Immature natural killer cell (primary cell): ENCODE measurements around the gene MGME1. TPM values are rescaled to one million over a fixed set of nuclear protein-coding genes. Genes with fewer than 3 reads are reported as not detected.

ENCODE experiments used
- DNase-seq, 3 donors: peaks; one replicate each; pipeline ENCODE4 v3.0.0; 2022; ENCODE audit warnings: mixed read lengths in 1 of 3
- H3K27ac Mint-ChIP-seq, 6 donors: one replicate each; pipeline ENCODE4 v1.8.0; 2020; ENCODE audit warnings: mixed read lengths in 6 of 6, mild to moderate bottlenecking in 5 of 6, inconsistent platforms in 4 of 6, moderate library complexity in 3 of 6
- H3K27me3 Mint-ChIP-seq, 3 donors: one replicate each; pipeline ENCODE4 v1.8.0; 2020 to 2021; ENCODE audit warnings: low read depth in 3 of 3, mild to moderate bottlenecking in 3 of 3, mixed read lengths in 3 of 3, moderate library complexity in 3 of 3, inconsistent platforms in 1 of 3
- H3K36me3 Mint-ChIP-seq, 3 donors: one replicate each; pipeline ENCODE4 v1.8.0; 2020; ENCODE audit warnings: mixed read lengths in 3 of 3, inconsistent platforms in 2 of 3, mild to moderate bottlenecking in 2 of 3
- H3K4me1 Mint-ChIP-seq, 2 donors: one replicate each; pipeline ENCODE4 v1.8.0; 2020; ENCODE audit warnings: inconsistent platforms in 2 of 2, mild to moderate bottlenecking in 2 of 2, mixed read lengths in 2 of 2, moderate library complexity in 1 of 2
- H3K4me3 Mint-ChIP-seq, 5 donors: one replicate each; pipeline ENCODE4 v1.8.0; 2020; ENCODE audit warnings: mild to moderate bottlenecking in 5 of 5, mixed read lengths in 5 of 5, inconsistent platforms in 3 of 5, moderate library complexity in 3 of 5
- H3K9me3 Mint-ChIP-seq, 6 donors: one replicate each; pipeline ENCODE4 v1.8.0; 2020; ENCODE audit warnings: mild to moderate bottlenecking in 6 of 6, mixed read lengths in 6 of 6, inconsistent platforms in 4 of 6, moderate library complexity in 3 of 6
- polyA plus RNA-seq, 3 donors: library from polyadenylated mRNA; unstranded; fragments of 300-500 nt; fragmentation: Illumina TruSeq; gene quantifications; one replicate each; pipeline ENCODE4 v1.2.3, GENCODE V29; 2021

MGME1 gene
- polyA plus RNA-seq, 3 donors from 2014 or later, result 2.9 to 19.9 (median 19.2) TPM

- H3K4me1 Mint-ChIP-seq, result peaks cover 6 to 8% of the 10 kb centered on the region in 2 donors
- H3K4me3 Mint-ChIP-seq, result no peak overlapping the region
- H3K36me3 Mint-ChIP-seq, result no peaks in the 10 kb centered on the region
- H3K27me3 Mint-ChIP-seq, result peaks cover 0 to 1% (median 0%) of the 10 kb centered on the region in 3 donors
- peaks cover 0 to 3% (median 0%) of the 10 kb centered on the region in 6 donors for H3K9me3 Mint-ChIP-seq
- DNase-seq, result no peak
- no peak overlapping the region for H3K27ac Mint-ChIP-seq
Measured at GRCh38 chr20:17999566-17999965, 30.7 kb downstream of the MGME1 start.

- Mint-ChIP-seq H3K4me3 (no peak overlapping the region), H3K4me1 (peaks cover 0 to 1% of the 10 kb centered on the region in 2 donors), H3K9me3 (peaks cover 0 to 3% (median 0%) of the 10 kb centered on the region in 6 donors), H3K27ac (no peak overlapping the region), H3K36me3 (no peaks in the 10 kb centered on the region), H3K27me3 (peaks cover 0 to 1% (median 0%) of the 10 kb centered on the region in 3 donors)
- no peak for DNase-seq
Measured at GRCh38 chr20:18001131-18001921, 32.5 kb downstream of the MGME1 start.

- Mint-ChIP-seq H3K36me3 (no peaks in the 10 kb centered on the region), H3K27ac (no peak overlapping the region), H3K9me3 (no peaks in the 10 kb centered on the region), H3K4me1 (no peaks in the 10 kb centered on the region), H3K27me3 (no peaks in the 10 kb centered on the region), H3K4me3 (no peak overlapping the region)
- DNase-seq, result no peak
Measured at GRCh38 chr20:18003897-18004296, 35.1 kb downstream of the MGME1 start.

GRCh38 chr20:18004384-18005031 is 35.7 kb downstream of the MGME1 start:
- DNase-seq, result no peak
- H3K9me3 Mint-ChIP-seq, result no peaks in the 10 kb centered on the region
- no peak overlapping the region for H3K27ac Mint-ChIP-seq
- no peak overlapping the region for H3K4me3 Mint-ChIP-seq
- no peaks in the 10 kb centered on the region for H3K4me1 Mint-ChIP-seq
- no peaks in the 10 kb centered on the region for H3K27me3 Mint-ChIP-seq
- H3K36me3 Mint-ChIP-seq, result no peaks in the 10 kb centered on the region

- H3K27me3 Mint-ChIP-seq, result no peaks in the 10 kb centered on the region
- H3K27ac Mint-ChIP-seq, result peak overlapping the region in 1 of 6 donors; percentile 20
- no peaks in the 10 kb centered on the region for H3K4me1 Mint-ChIP-seq
- H3K9me3 Mint-ChIP-seq, result no peaks in the 10 kb centered on the region
- H3K36me3 Mint-ChIP-seq, result no peaks in the 10 kb centered on the region
- no peak overlapping the region for H3K4me3 Mint-ChIP-seq
- no peak for DNase-seq
Measured at GRCh38 chr20:18005170-18005989, 36.6 kb downstream of the MGME1 start.

GRCh38 chr20:18005990-18006364 is 37.2 kb downstream of the MGME1 start:
- H3K27ac Mint-ChIP-seq, result no peak overlapping the region
- H3K27me3 Mint-ChIP-seq, result no peaks in the 10 kb centered on the region
- DNase-seq, result no peak
- no peaks in the 10 kb centered on the region for H3K4me1 Mint-ChIP-seq
- no peak overlapping the region for H3K4me3 Mint-ChIP-seq
- no peaks in the 10 kb centered on the region for H3K9me3 Mint-ChIP-seq
- H3K36me3 Mint-ChIP-seq, result no peaks in the 10 kb centered on the region

- Mint-ChIP-seq H3K36me3 (no peaks in the 10 kb centered on the region), H3K9me3 (no peaks in the 10 kb centered on the region), H3K27me3 (peaks cover 0 to 1% (median 0%) of the 10 kb centered on the region in 3 donors), H3K4me3 (no peak overlapping the region), H3K27ac (no peak overlapping the region), H3K4me1 (peaks cover 0 to under 1% of the 10 kb centered on the region in 2 donors)
- no peak for DNase-seq
Measured at GRCh38 chr20:18006684-18007083, 37.9 kb downstream of the MGME1 start.

GRCh38 chr20:18007534-18008292 is 38.9 kb downstream of the MGME1 start:
- DNase-seq, result no peak
- no peaks in the 10 kb centered on the region for H3K36me3 Mint-ChIP-seq
- peaks cover 0 to 2% (median 0%) of the 10 kb centered on the region in 3 donors for H3K27me3 Mint-ChIP-seq
- no peak overlapping the region for H3K27ac Mint-ChIP-seq
- no peak overlapping the region for H3K4me3 Mint-ChIP-seq
- H3K4me1 Mint-ChIP-seq, result peaks cover 0 to 11% of the 10 kb centered on the region in 2 donors
- H3K9me3 Mint-ChIP-seq, result no peaks in the 10 kb centered on the region

GRCh38 chr20:18009116-18009515 is 40.3 kb downstream of the MGME1 start:
- Mint-ChIP-seq H3K27me3 (peaks cover 0 to 2% (median 0%) of the 10 kb centered on the region in 3 donors), H3K4me3 (no peak overlapping the region)

GRCh38 chr20:18011482-18011881 is 42.7 kb downstream of the MGME1 start:
- DNase-seq, result no peak
- peaks cover 0 to 2% (median 0%) of the 10 kb centered on the region in 3 donors for H3K27me3 Mint-ChIP-seq
- no peaks in the 10 kb centered on the region for H3K9me3 Mint-ChIP-seq
- H3K4me1 Mint-ChIP-seq, result peaks cover 0 to 11% of the 10 kb centered on the region in 2 donors
- H3K4me3 Mint-ChIP-seq, result peak overlapping the region in 1 of 5 donors; percentile 48
- H3K27ac Mint-ChIP-seq, result peak overlapping the region in 2 of 6 donors; percentile 2 to 19
- no peaks in the 10 kb centered on the region for H3K36me3 Mint-ChIP-seq

More at GRCh38 chr20:18009116-18009515, 40.3 kb downstream of the MGME1 start:
- Mint-ChIP-seq H3K36me3 (no peaks in the 10 kb centered on the region), H3K4me1 (peaks cover 0 to 11% of the 10 kb centered on the region in 2 donors), H3K27ac (no peak overlapping the region), H3K9me3 (no peaks in the 10 kb centered on the region)
- DNase-seq, result no peak

- H3K27me3 Mint-ChIP-seq, result peaks cover 0 to 2% (median 0%) of the 10 kb centered on the region in 3 donors
- H3K4me1 Mint-ChIP-seq, result peaks cover 0 to 11% of the 10 kb centered on the region in 2 donors
- H3K4me3 Mint-ChIP-seq, result peak overlapping the region in 2 of 5 donors; percentile 30 to 32
- no peaks in the 10 kb centered on the region for H3K9me3 Mint-ChIP-seq
- no peaks in the 10 kb centered on the region for H3K36me3 Mint-ChIP-seq
- peak overlapping the region in 3 of 6 donors; percentile 2 to 62 (median 53) for H3K27ac Mint-ChIP-seq
- DNase-seq, result peak; percentile 11 to 43 (median 28)
Measured at GRCh38 chr20:18011951-18012645, 43.3 kb downstream of the MGME1 start.

GRCh38 chr20:18012901-18013300 is 44.1 kb downstream of the MGME1 start:
- Mint-ChIP-seq H3K9me3 (no peaks in the 10 kb centered on the region), H3K27me3 (peaks cover 0 to 2% (median 0%) of the 10 kb centered on the region in 3 donors), H3K36me3 (no peaks in the 10 kb centered on the region), H3K4me3 (no peak overlapping the region), H3K27ac (no peak overlapping the region), H3K4me1 (peaks cover 0 to 11% of the 10 kb centered on the region in 2 donors)
- DNase-seq, result no peak

GRCh38 chr20:18014411-18014810 is 45.6 kb downstream of the MGME1 start:
- peaks cover 0 to 11% of the 10 kb centered on the region in 2 donors for H3K4me1 Mint-ChIP-seq
- no peak overlapping the region for H3K4me3 Mint-ChIP-seq
- no peak for DNase-seq
- no peak overlapping the region for H3K27ac Mint-ChIP-seq
- H3K36me3 Mint-ChIP-seq, result no peaks in the 10 kb centered on the region
- no peaks in the 10 kb centered on the region for H3K9me3 Mint-ChIP-seq
- H3K27me3 Mint-ChIP-seq, result peaks cover 0 to 5% (median 2%) of the 10 kb centered on the region in 3 donors
